Mucosa of descending colon (tissue), 3 donors: ENCODE results near the gene TMPRSS11A. TPM values are rescaled to one million over a fixed set of nuclear protein-coding genes. Genes with fewer than 3 reads are reported as not detected.

Source experiments
- ATAC-seq: fragments of 200-7000 bp; cut with Tn5 transposase; one replicate; pipeline ENCODE4 v1.9.1; 2020; ENCODE audit warnings: mild to moderate bottlenecking, moderate library complexity
- DNase-seq, 3 donors: peaks; one replicate each; pipeline ENCODE4 v3.0.0-alpha.2; 2020
- H3K36me3 ChIP-seq: fragments of 200-600 bp; one replicate; pipeline ENCODE4 v1.8.0; 2021; ENCODE audit warnings: low read depth, mild to moderate bottlenecking
- H3K4me1 ChIP-seq: fragments of 200-600 bp; one replicate; pipeline ENCODE4 v1.8.0; 2021; ENCODE audit warnings: low read depth, mild to moderate bottlenecking
- H3K4me3 ChIP-seq: fragments of 200-600 bp; one replicate; pipeline ENCODE4 v1.8.0; 2021; ENCODE audit warnings: mild to moderate bottlenecking
- H3K9me3 ChIP-seq: fragments of 200-600 bp; one replicate; pipeline ENCODE4 v1.8.0; 2021; ENCODE audit warnings: mild to moderate bottlenecking
- CTCF ChIP-seq: fragments of 200-600 bp; IDR thresholded peaks from one replicate; pipeline ENCODE4 v1.8.0; 2022; ENCODE audit warnings: antibody characterized with exemption, mild to moderate bottlenecking
- intact Hi-C, 2 donors: fragments of 100-400 bp; cut with DNase I in 1 of 2; cut with micrococcal nuclease in 1 of 2; formaldehyde crosslinking; loops; one replicate each; pipeline versions ENCODE4 v1.11.0 to v1.11.1; 2022; cut with DNase I, micrococcal nuclease
- total RNA-seq, 3 donors: library from RNA; stranded (reverse); fragmentation: NEBNext Ultra II Directional in 2 of 3; extraction: Animal tissue kit (Norgen Biotek cat#: 25700) in 2 of 3; gene quantifications; one replicate each; pipeline versions ENCODE4 v1.2.1 to v1.2.4, GENCODE V29; 2021 to 2023
- donor health status: DM: no; HTN: no; CAD: no; lungs with moderate emphysema.
- donor health status: DM: no; HTN: no; CAD: no.
- donor health status: DM: no; HTN: yes; CAD: no.

The TMPRSS11A gene
- total RNA-seq, 3 donors from 2014 or later = not detected

DNA sequence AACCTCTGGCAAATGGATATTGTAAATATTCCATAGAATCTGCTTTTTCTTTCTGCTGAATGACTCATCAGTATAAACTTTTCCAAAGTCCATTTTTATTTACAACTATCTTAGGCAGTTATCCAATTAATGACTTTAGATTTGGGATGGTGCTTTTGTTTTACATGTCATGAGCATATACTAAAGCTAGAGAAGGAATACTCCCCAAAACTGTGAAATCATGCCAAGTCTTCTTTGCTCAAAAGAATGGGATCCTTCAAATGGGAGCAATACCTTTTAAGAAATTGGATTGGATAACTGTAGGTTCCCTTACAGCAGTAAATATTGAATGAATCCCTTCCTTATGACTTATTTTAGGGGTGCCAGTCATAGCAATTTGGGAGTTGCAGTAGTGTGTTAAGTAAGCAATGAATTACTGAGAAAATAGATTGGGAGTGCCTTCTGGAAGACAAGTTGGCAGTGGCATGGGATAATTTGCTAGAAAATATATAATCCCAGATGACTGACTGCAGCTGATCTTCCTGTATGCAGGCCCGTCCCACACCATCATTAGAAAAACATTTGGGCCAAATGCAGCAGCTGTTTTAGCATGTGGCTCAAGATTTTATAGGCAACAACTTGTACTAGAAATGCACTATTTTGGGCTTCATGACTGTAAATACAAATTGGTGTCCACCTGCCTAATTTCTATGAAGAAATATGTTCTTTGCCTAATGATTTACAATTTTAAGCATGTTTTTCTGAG, 82.3 kb downstream of the TMPRSS11A start:
- no peak for ATAC-seq
- no peak for DNase-seq
- no peaks in the 10 kb centered on the region for H3K4me1 ChIP-seq
- intact Hi-C loops = no loop called here
- no peaks in the 10 kb centered on the region for H3K9me3 ChIP-seq
- H3K4me3 ChIP-seq = no peak overlapping the region
- TF ChIP-seq CTCF = no peak
- H3K36me3 ChIP-seq = no peaks in the 10 kb centered on the region

- no peak for TF ChIP-seq CTCF
- no peak overlapping the region for H3K4me3 ChIP-seq
- intact Hi-C loops = no loop called here
- no peaks in the 10 kb centered on the region for H3K36me3 ChIP-seq
- no peaks in the 10 kb centered on the region for H3K4me1 ChIP-seq
- DNase-seq (no peak), ATAC-seq (no peak)
- no peaks in the 10 kb centered on the region for H3K9me3 ChIP-seq
Measured at GRCh38 chr4:67879486-67879885, 83.8 kb downstream of the TMPRSS11A start.

DNA sequence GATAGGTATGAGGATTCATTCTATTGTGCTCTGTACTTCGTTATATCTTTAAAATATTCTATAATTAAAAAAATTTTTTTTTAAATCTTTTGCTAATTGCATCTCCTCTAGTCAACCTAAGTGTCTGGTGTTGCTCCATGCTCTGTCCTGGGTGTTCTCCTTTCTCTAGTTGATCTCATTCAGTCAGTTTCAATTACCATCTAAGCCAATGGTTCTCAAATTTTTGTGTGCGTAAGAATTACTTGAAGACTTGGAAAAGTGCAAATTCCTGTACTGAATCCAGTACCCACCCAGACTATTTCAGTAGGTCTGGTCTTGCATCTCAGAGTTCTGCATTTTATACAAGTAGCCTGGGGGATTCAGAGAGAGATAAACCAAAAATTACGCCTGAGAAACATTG, 86.2 kb downstream of the TMPRSS11A start:
- intact Hi-C loops = no loop called here
- no peak for ATAC-seq
- H3K36me3 ChIP-seq = no peaks in the 10 kb centered on the region

GRCh38 chr4:67874986-67875385, 88.3 kb downstream of the TMPRSS11A start:
- H3K36me3 ChIP-seq = no peaks in the 10 kb centered on the region
- intact Hi-C loops = no loop called here
- no peak for TF ChIP-seq CTCF
- no peak overlapping the region for H3K4me3 ChIP-seq
- ATAC-seq = no peak
- DNase-seq = no peak
- H3K4me1 ChIP-seq = no peaks in the 10 kb centered on the region
- H3K9me3 ChIP-seq = no peaks in the 10 kb centered on the region

More for the DNA sequence above, 86.2 kb downstream of the TMPRSS11A start:
- no peaks in the 10 kb centered on the region for H3K9me3 ChIP-seq
- no peak overlapping the region for H3K4me3 ChIP-seq
- no peak for TF ChIP-seq CTCF
- DNase-seq = no peak
- no peaks in the 10 kb centered on the region for H3K4me1 ChIP-seq

GRCh38 chr4:67873116-67873515, 90.2 kb downstream of the TMPRSS11A start:
- H3K4me3 ChIP-seq = no peak overlapping the region
- TF ChIP-seq CTCF = no peak
- no peaks in the 10 kb centered on the region for H3K36me3 ChIP-seq
- DNase-seq = no peak
- ATAC-seq = no peak
- no peaks in the 10 kb centered on the region for H3K4me1 ChIP-seq
- intact Hi-C loops = no loop called here
- H3K9me3 ChIP-seq = no peaks in the 10 kb centered on the region

DNA sequence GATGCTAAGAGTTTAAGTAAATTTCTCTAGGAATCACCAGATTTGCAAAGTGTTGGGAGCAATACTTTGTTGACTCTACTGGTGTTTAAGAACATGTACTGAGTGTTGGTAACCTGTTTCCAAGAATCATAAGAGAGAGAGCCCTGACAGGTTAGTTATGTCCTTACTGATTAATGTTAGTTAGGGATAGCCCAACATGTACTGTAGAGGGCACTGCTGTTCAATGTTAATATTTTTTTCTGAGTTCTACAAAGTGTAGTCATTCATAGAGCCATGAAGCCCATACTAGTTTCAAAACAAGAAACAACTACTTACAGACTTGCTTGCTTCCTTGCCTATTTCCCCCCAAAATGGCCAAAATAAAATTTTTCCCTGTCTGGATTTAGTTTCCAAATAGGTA, 91.4 kb downstream of the TMPRSS11A start:
- no peak for TF ChIP-seq CTCF
- DNase-seq (no peak), ATAC-seq (no peak)
- intact Hi-C loops = no loop called here
- no peak overlapping the region for H3K4me3 ChIP-seq
- H3K4me1 ChIP-seq = no peaks in the 10 kb centered on the region
- H3K36me3 ChIP-seq = no peaks in the 10 kb centered on the region
- no peaks in the 10 kb centered on the region for H3K9me3 ChIP-seq
